OCI-LY7 (cell line): Measurements from ENCODE around the gene CAPN5.
A peak's percentile ranks its signal among the peaks of the same experiment; 100 is the strongest.
"Not testable (repeated sequence)": the region's sequence is repeated elsewhere in the genome, so short reads cannot be mapped to it uniquely, and the experiment has no call there.

ENCODE experiments used
- CTCF ChIP-seq: fragments of 200-600 bp; sonication (generic); conservative IDR thresholded peaks from 2 replicates; pipeline ENCODE4 v1.5.1; 2014; ENCODE audit warnings: mild to moderate bottlenecking, antibody characterized with exemption, low read length, moderate library complexity, mixed read lengths
- EZH2phosphoT487 ChIP-seq: fragments of 200-600 bp; sonication (generic); IDR thresholded peaks from 2 replicates; pipeline ENCODE4 v1.6.1; 2018; ENCODE audit warnings: low read depth, borderline replicate concordance, mild to moderate bottlenecking, mixed run types, antibody characterized with exemption, low read length, moderate library complexity, mixed read lengths

GRCh38 chr11:77047928-77048446 lies 18.8 kb upstream of the CAPN5 start:
- peak; percentile 12; the same call in 1 of the 2 replicates for TF ChIP-seq CTCF
- not testable (repeated sequence) for TF ChIP-seq EZH2phosphoT487
